GM21737 (cell line): ENCODE measurements around the gene N4BP3.
"Not testable (repeated sequence)": the region's sequence is repeated elsewhere in the genome, so short reads cannot be mapped to it uniquely, and the experiment has no call there.

ENCODE experiments used
- ATAC-seq: cut with Tn5 transposase; IDR thresholded peaks from one replicate; pipeline ENCODE4 v1.9.1; 2021; ENCODE audit warnings: mild to moderate bottlenecking, moderate library complexity; ENCODE audit not compliant: unreplicated experiment

Gene N4BP3

GRCh38 chr5:178113141-178113787 is at the start of gene N4BP3:
TSS of gene N4BP3 (plus strand) at chr5:178113532. CDS start at chr5:178119584, 6,052 bp downstream.
- ATAC-seq, result peak; percentile 44

- ATAC-seq, result no peak
Measured at GRCh38 chr5:178067755-178068154, 45.6 kb upstream of the N4BP3 start.

GRCh38 chr5:178068293-178068692 is 45.0 kb upstream of the N4BP3 start:
- no peak for ATAC-seq

GRCh38 chr5:178069909-178070308 is 43.4 kb upstream of the N4BP3 start:
- ATAC-seq, result no peak

- no peak for ATAC-seq
Measured at GRCh38 chr5:178071108-178071507, 42.2 kb upstream of the N4BP3 start.

- no peak for ATAC-seq
Measured at GRCh38 chr5:178072749-178073148, 40.6 kb upstream of the N4BP3 start.

- no peak for ATAC-seq
Measured at GRCh38 chr5:178074266-178074952, 38.9 kb upstream of the N4BP3 start.

GRCh38 chr5:178076965-178077364 is 36.4 kb upstream of the N4BP3 start:
- ATAC-seq, result not testable (repeated sequence)

- no peak for ATAC-seq
Measured at GRCh38 chr5:178077751-178078150, 35.6 kb upstream of the N4BP3 start.

GRCh38 chr5:178078197-178079010 is 34.9 kb upstream of the N4BP3 start:
- no peak for ATAC-seq

- no peak for ATAC-seq
Measured at GRCh38 chr5:178080056-178080455, 33.3 kb upstream of the N4BP3 start.

- no peak for ATAC-seq
Measured at GRCh38 chr5:178080618-178081410, 32.5 kb upstream of the N4BP3 start.

GRCh38 chr5:178081571-178082243 is 31.6 kb upstream of the N4BP3 start:
- ATAC-seq, result no peak

- no peak for ATAC-seq
Measured at GRCh38 chr5:178083922-178084321, 29.4 kb upstream of the N4BP3 start.

- ATAC-seq, result no peak
Measured at GRCh38 chr5:178085316-178085715, 28.0 kb upstream of the N4BP3 start.

- no peak for ATAC-seq
Measured at GRCh38 chr5:178086266-178086665, 27.1 kb upstream of the N4BP3 start.

GRCh38 chr5:178087199-178087598 is 26.1 kb upstream of the N4BP3 start:
- ATAC-seq, result not testable (repeated sequence)

GRCh38 chr5:178090856-178091255 is 22.5 kb upstream of the N4BP3 start:
- ATAC-seq, result no peak

- ATAC-seq, result no peak
Measured at GRCh38 chr5:178093134-178093533, 20.2 kb upstream of the N4BP3 start.

GRCh38 chr5:178094345-178094744 is 19.0 kb upstream of the N4BP3 start:
- no peak for ATAC-seq
